K562 (cell line): ENCODE data around the gene HOXC10. TPM values are rescaled to one million over a fixed set of nuclear protein-coding genes. Genes with fewer than 3 reads are reported as not detected.

Experiments used
- BDP1 ChIP-seq: IDR thresholded peaks from 3 replicates; pipeline ENCODE4 v1.6.1; 2011; ENCODE audit not compliant: insufficient read length, insufficient read depth
- E2F5 ChIP-seq: sonication (generic); formaldehyde crosslinking; IDR thresholded peaks from 2 replicates; pipeline ENCODE4 v1.8.0; 2022; ENCODE audit warnings: mild to moderate bottlenecking, missing genetic modification reagents
- E2F6 ChIP-seq, 2 experiments: IDR thresholded peaks; 2 replicates each; pipeline ENCODE4 v1.6.1; 2011; ENCODE audit warnings: borderline replicate concordance in 1 of 2, control low read depth in 1 of 2, low read depth in 1 of 2, low read length in 1 of 2, mild to moderate bottlenecking in 1 of 2, mixed read lengths in 1 of 2, moderate library complexity in 1 of 2; ENCODE audit not compliant: insufficient read depth in 1 of 2, insufficient read length in 1 of 2, poor library complexity in 1 of 2, severe bottlenecking in 1 of 2; ENCODE audit errors: extremely low read depth in 1 of 2
- FOS ChIP-seq: IDR thresholded peaks from 3 replicates; pipeline ENCODE4 v1.6.1; 2011; ENCODE audit not compliant: insufficient read length; ENCODE audit errors: extremely low read depth
- HBP1 ChIP-seq: fragments of 450-650 bp; formaldehyde crosslinking; IDR thresholded peaks from 2 replicates; pipeline ENCODE4 v1.4.0; 2022; ENCODE audit warnings: missing genetic modification characterization
- HDAC2 ChIP-seq: fragments of 450-650 bp; IDR thresholded peaks from 2 replicates; pipeline ENCODE4 v1.6.1; 2016; ENCODE audit warnings: mild to moderate bottlenecking
- KDM1A ChIP-seq, 2 experiments: fragments of 450-650 bp; IDR thresholded peaks; 2 replicates each; pipeline ENCODE4 v1.6.1; 2016; ENCODE audit warnings: mild to moderate bottlenecking in 2 of 2
- KLF1 ChIP-seq: fragments of 450-650 bp; IDR thresholded peaks from 2 replicates; pipeline ENCODE4 v1.6.1; 2016; ENCODE audit warnings: missing genetic modification characterization, missing compliant biosample characterization
- MAZ ChIP-seq, 2 experiments: fragments of 450-650 bp in 1 of 2; sonication (generic) in 1 of 2; formaldehyde crosslinking; IDR thresholded peaks in 1 of 2; conservative IDR thresholded peaks in 1 of 2; 2 replicates each; pipeline versions ENCODE4 v1.4.0 to v1.5.0; 2020; ENCODE audit warnings: mild to moderate bottlenecking in 1 of 2, missing genetic modification reagents in 1 of 2
- RBM34 ChIP-seq: fragments of 200-400 bp; formaldehyde crosslinking; IDR thresholded peaks from 2 replicates; pipeline ENCODE4 v1.6.1; 2018; ENCODE audit warnings: low read length, borderline replicate concordance; ENCODE audit not compliant: insufficient read depth
- SP1 ChIP-seq: sonication (generic); formaldehyde crosslinking; IDR thresholded peaks from 2 replicates; pipeline ENCODE4 v1.8.1; 2022; ENCODE audit warnings: mild to moderate bottlenecking, missing genetic modification reagents
- TAL1 ChIP-seq: fragments of 450-650 bp; IDR thresholded peaks from 2 replicates; pipeline ENCODE4 v1.6.1; 2016; ENCODE audit warnings: mild to moderate bottlenecking
- TARDBP ChIP-seq: fragments of 450-650 bp; IDR thresholded peaks from 2 replicates; pipeline ENCODE4 v1.6.1; 2016
- TBL1XR1 ChIP-seq, 2 experiments: IDR thresholded peaks; 2 replicates each; pipeline ENCODE4 v1.6.1; 2012; ENCODE audit warnings: improper control_type of control experiment in 2 of 2, low read length in 2 of 2, mild to moderate bottlenecking in 1 of 2
- TFAP4 ChIP-seq: sonication (generic); formaldehyde crosslinking; IDR thresholded peaks from 2 replicates; pipeline ENCODE4 v1.8.0; 2022; ENCODE audit warnings: missing genetic modification reagents, mild to moderate bottlenecking, moderate library complexity, borderline replicate concordance
- VEZF1 ChIP-seq: fragments of 200-800 bp; sonication (Bioruptor generic); IDR thresholded peaks from 2 replicates; pipeline ENCODE4 v1.6.1; 2017; ENCODE audit warnings: missing genetic modification characterization, missing compliant biosample characterization
- ZNF740 ChIP-seq, 3 experiments: fragments of 200-800 bp in 1 of 3; sonication (Bioruptor generic) in 1 of 3; sonication (generic) in 1 of 3; formaldehyde crosslinking in 1 of 3; IDR thresholded peaks; 2 replicates each; pipeline versions ENCODE4 v1.6.1 to v1.8.0; 2016 to 2022; ENCODE audit warnings: mild to moderate bottlenecking in 2 of 3, missing compliant biosample characterization in 2 of 3, missing genetic modification characterization in 2 of 3, missing genetic modification reagents in 1 of 3
- polyA plus RNA-seq, 8 experiments: library from polyadenylated mRNA; depleted of rRNA in 4 of 8; stranded (reverse) in 5 of 8; unstranded in 3 of 8; fragments of >200 nt; fragmentation: Nextera tagmentation in 2 of 8; fragmentation: Illumina TruSeq in 1 of 8; extraction: Ambion mirVana in 2 of 8; extraction: Trizol in 1 of 8; gene quantifications; 2 replicates each; pipeline versions ENCODE4 v1.2.1 to v1.2.3, GENCODE V29; 2011 to 2014; ENCODE audit warnings: inconsistent platforms in 1 of 8, missing spikeins in 1 of 8
- total RNA-seq, 7 experiments: library from RNA; depleted of rRNA in 6 of 7; stranded (reverse); fragments of >200 nt in 6 of 7; fragmentation: Illumina TruSeq in 2 of 7; extraction: Trizol in 2 of 7; gene quantifications; 2 replicates each; pipeline versions ENCODE4 v1.2.1 to v1.2.3, GENCODE V29; 2011 to 2021; ENCODE audit warnings: low replicate concordance in 1 of 7

HOXC10 gene
- total and polyA plus RNA-seq, 9 of the 15 experiments (the other 6 are each of a cell fraction or from before 2014, with no cell fraction given), result 0.13 to 0.77 (median 0.35) TPM; not detected in 2

- TF ChIP-seq HBP1 (CRISPR knock-in tag), result no peak
- TF ChIP-seq KDM1A (IDR thresholded peaks at IDR 0.05), result peak in 1 of 2 experiments; percentile 70; a peak in 1 of 4 replicates
- TF ChIP-seq KLF1 (tag), result no peak
- TF ChIP-seq MAZ (CRISPR knock-in tag; conservative IDR thresholded peaks at IDR 0.05 in 1 of 2, IDR thresholded peaks at IDR 0.05 in 1 of 2), result peak in 1 of 2 experiments; percentile 65; a peak in 2 of 4 replicates
- TF ChIP-seq E2F5 (CRISPR knock-in tag), result no peak
- TF ChIP-seq HDAC2, result no peak
- peak; percentile 84 for TF ChIP-seq VEZF1 (CRISPR knock-in tag)
- no peak for TF ChIP-seq ZNF740 (CRISPR knock-in tag; IDR thresholded peaks at IDR 0.05)
- peak in 1 of 2 experiments; percentile 76; a peak in 1 of 4 replicates for TF ChIP-seq ZNF740 (tag; IDR thresholded peaks at IDR 0.05)
- TF ChIP-seq TAL1, result no peak
- no peak for TF ChIP-seq RBM34
- TF ChIP-seq TBL1XR1 (IDR thresholded peaks at IDR 0.05; ENCODE audit: low read length in 2 of 2), result no peak
- TF ChIP-seq BDP1, result no peak
- peak; percentile 79 for TF ChIP-seq FOS
- TF ChIP-seq E2F6 (IDR thresholded peaks at IDR 0.05; ENCODE audit: borderline replicate concordance in 1 of 2, extremely low read depth in 1 of 2, insufficient read depth in 1 of 2, insufficient read length in 1 of 2, low read depth in 1 of 2, low read length in 1 of 2, poor library complexity in 1 of 2, severe bottlenecking in 1 of 2), result peak; percentile 85 to 97
- TF ChIP-seq TARDBP, result no peak
- TF ChIP-seq TFAP4 (CRISPR knock-in tag), result peak; percentile 64; the same call in 1 of the 2 replicates
- TF ChIP-seq SP1 (CRISPR knock-in tag), result peak; percentile 59; the same call in 1 of the 2 replicates
These were observed 46.4 kb upstream of the HOXC10 start, which contains the start of gene HOXC13 (continued) for GRCh38 chr12:53938326-53939140.
